Esophagus squamous epithelium (tissue), 4 donors: ENCODE data around the gene BPTF.

Experiments used
- POLR2A ChIP-seq, 4 donors: fragments of 450-650 bp; IDR thresholded peaks; one replicate each; pipeline ENCODE4 v1.6.1; 2017; ENCODE audit warnings: antibody characterized with exemption in 4 of 4, mild to moderate bottlenecking in 4 of 4, moderate library complexity in 3 of 4
- TF ChIP-seq, protein P1 (sequence below), 6 experiments: fragments of 450-650 bp in 4 of 6; fragments of 200-600 bp in 2 of 6; sonication (generic) in 2 of 6; IDR thresholded peaks; one replicate each; pipeline ENCODE4 v1.5.1; 2016 to 2019; ENCODE audit warnings: antibody characterized with exemption in 6 of 6, mild to moderate bottlenecking in 4 of 6, moderate library complexity in 4 of 6

DNA sequence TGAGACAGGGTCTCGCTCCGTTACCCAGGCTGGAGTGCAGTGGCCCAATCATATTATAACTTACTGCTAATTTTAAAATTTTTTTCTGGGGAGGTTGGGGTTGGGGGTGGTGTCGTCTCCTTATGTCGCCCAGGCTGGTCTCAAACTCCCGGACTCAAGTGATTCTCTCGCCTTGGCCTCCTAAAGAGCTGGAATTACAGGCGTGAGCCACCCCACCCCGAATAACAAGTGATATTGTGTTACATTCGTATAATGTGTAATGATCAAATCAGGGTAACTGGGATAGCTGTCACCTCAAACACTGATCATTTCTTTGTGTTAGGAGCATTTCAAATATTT lies 194.0 kb downstream of the BPTF start:
- TF ChIP-seq, protein P1, sequence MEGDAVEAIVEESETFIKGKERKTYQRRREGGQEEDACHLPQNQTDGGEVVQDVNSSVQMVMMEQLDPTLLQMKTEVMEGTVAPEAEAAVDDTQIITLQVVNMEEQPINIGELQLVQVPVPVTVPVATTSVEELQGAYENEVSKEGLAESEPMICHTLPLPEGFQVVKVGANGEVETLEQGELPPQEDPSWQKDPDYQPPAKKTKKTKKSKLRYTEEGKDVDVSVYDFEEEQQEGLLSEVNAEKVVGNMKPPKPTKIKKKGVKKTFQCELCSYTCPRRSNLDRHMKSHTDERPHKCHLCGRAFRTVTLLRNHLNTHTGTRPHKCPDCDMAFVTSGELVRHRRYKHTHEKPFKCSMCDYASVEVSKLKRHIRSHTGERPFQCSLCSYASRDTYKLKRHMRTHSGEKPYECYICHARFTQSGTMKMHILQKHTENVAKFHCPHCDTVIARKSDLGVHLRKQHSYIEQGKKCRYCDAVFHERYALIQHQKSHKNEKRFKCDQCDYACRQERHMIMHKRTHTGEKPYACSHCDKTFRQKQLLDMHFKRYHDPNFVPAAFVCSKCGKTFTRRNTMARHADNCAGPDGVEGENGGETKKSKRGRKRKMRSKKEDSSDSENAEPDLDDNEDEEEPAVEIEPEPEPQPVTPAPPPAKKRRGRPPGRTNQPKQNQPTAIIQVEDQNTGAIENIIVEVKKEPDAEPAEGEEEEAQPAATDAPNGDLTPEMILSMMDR (IDR thresholded peaks at IDR 0.05): no peak
- TF ChIP-seq POLR2A (IDR thresholded peaks at IDR 0.05): no peak
